Left ventricle myocardium superior (tissue), 1 donor: ENCODE measurements around the gene NUBPL. TPM values are rescaled to one million over a fixed set of nuclear protein-coding genes. Genes with fewer than 3 reads are reported as not detected.
"Not testable (repeated sequence)": the region's sequence is repeated elsewhere in the genome, so short reads cannot be mapped to it uniquely, and the experiment has no call there.

ENCODE experiments used
- ATAC-seq: fragments of 200-7000 bp; cut with Tn5 transposase; one replicate; pipeline ENCODE4 v1.9.1; 2020; ENCODE audit warnings: mild to moderate bottlenecking, moderate library complexity
- DNase-seq: peaks from one replicate; pipeline ENCODE4 v3.0.0-alpha.2; 2020
- intact Hi-C: fragments of 100-400 bp; cut with micrococcal nuclease; formaldehyde crosslinking; loops from one replicate; pipeline ENCODE4 v1.11.0; 2022
- total RNA-seq: library from RNA; stranded (reverse); fragmentation: NEBNext Ultra II Directional; extraction: Animal tissue kit (Norgen Biotek cat#: 25700); gene quantifications from one replicate; pipeline ENCODE4 v1.2.1, GENCODE V29; 2021
- donor health status: DM: no; HTN: yes; CAD: no; lungs with severe emphysema.

Gene NUBPL
- total RNA-seq, 1 donor from 2014 or later, result 32.6 TPM

GRCh38 chr14:31659278-31659677, 98.1 kb downstream of the NUBPL start:
- ATAC-seq (no peak), DNase-seq (no peak)
- intact Hi-C loops, result no loop called here

GRCh38 chr14:31660191-31660590, 99.0 kb downstream of the NUBPL start:
- intact Hi-C loops, result no loop called here
- ATAC-seq (no peak), DNase-seq (no peak)

GRCh38 chr14:31660728-31661127, 99.5 kb downstream of the NUBPL start:
- ATAC-seq (no peak), DNase-seq (no peak)
- intact Hi-C loops, result no loop called here

DNA sequence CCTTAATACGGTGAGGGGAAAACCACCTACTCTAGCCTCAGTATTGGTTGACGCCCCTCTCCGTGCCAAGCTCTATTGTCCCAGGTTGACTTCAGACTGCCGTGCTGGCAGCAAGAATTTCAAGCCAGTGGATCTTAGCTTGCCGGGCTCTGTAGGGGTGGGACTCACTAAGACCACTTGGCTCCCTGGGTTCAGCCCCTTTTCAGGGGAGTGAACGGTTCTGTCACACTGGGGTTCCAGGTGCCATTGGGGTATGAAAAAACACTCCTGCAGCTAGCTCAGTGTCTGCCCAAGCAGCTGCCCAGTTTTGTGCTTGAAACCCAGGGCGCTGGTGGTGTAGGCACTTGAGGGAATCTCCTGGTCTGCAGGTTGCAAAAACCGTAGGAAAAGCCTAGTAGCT, 107.1 kb downstream of the NUBPL start:
- intact Hi-C loops, result no loop called here
- no peak for ATAC-seq
- no peak for DNase-seq

DNA sequence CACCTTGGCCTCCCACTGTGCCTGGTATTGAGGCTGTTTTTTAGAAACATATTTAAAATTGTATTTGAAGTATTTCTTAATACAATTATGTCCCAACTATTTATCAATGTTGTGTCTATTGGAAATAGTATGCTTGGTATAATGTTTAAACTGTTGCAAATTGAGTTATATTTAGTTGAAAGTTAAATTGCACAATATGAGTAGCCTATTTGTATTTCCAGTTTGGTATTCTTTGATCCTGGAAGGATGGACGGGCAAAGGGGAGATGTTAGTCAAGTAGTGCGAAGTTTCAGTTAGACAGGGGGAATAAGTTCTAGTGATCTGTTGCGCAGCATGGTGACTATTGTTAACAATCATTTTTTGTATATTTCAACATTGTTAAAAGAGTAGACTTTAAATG, 111.5 kb downstream of the NUBPL start:
- intact Hi-C loops, result no loop called here
- DNase-seq (no peak), ATAC-seq (no peak)

GRCh38 chr14:31677052-31677451, 115.8 kb downstream of the NUBPL start:
- intact Hi-C loops, result no loop called here
- DNase-seq, result no peak
- no peak for ATAC-seq

GRCh38 chr14:31677630-31678029, 116.4 kb downstream of the NUBPL start:
- ATAC-seq, result no peak
- intact Hi-C loops, result no loop called here
- no peak for DNase-seq

DNA sequence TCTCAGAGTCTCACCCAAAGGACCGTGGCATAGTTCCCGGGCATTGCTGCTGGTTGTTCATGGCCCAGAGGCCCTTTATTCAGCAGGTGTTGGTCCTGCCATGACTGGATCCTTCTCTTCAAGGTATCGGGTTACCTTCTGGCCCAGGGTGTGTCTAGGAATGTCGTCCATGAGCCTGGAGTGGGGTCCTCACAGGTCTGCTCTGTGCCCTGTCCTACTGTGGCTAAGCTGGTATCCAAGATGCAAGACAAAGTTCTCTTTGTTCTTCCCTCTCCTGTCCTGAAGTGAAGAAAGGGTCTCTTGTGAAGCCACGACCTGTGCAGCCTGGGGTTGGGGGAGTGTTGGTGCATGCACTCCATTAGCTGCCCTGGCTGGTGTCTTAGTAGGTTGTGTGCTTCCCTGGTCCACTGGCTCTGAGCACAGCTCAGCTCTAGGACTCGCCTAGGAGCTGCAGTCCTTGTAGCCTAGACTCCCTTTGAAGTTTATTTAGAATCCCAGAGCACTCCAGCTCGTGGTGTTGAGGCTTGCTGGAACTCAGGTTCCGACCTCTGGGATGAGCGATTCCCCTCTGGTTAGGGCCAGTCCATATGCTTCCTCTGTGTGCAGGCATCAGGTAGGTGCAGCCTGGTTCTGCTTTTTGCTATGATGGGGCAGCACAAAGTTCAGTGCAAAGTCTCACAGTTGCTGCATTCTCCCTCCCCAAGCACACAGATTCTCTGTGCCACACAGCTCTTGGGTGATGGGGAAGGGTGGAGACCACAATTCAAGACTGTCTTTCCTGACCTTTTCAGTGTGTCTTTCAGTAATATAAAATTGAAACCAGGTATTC, 117.4 kb downstream of the NUBPL start:
- intact Hi-C loops, result no loop called here
- DNase-seq (no peak), ATAC-seq (no peak)

DNA sequence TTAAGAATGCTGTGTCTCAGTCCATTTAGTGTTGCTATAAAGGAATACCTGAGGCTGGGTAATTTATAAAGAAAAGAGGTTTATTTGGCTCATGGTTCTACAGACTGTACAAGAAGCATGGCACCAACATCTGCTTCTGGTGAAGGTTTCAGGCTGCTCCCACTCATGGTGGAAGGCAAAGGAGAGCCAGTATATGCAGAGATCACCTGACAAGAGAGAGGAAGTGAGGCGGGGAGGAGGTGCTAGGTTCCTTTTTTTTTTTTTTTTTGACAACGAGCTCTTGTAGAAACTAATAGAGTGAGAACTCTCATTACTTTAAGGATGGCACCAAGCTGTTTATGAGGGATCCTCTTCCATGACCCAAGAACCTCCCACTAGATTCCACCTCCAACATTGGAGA, 121.6 kb downstream of the NUBPL start:
- DNase-seq (no peak), ATAC-seq (no peak)
- intact Hi-C loops, result no loop called here

- ATAC-seq, result no peak
- intact Hi-C loops, result no loop called here
These were observed 126.5 kb downstream of the NUBPL start for GRCh38 chr14:31687726-31688125.

DNA sequence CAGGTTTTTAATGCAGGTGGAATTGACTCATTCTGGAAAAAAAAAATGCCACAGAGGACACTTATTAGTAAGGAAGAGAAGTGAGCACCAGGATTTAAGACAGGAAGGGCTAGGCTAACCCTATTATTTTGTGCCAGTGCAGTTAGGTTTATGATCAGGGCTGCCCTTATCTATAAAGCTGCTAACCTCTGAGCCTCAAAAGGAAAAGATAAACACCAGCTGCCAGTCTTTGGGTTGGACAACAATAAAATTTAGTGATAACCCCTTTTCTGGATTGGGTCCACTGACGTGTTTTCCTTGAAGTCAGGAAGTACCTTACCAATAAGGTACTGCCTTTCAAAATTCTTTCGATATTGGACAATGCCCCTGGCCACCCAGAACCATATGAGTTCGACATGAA, 128.9 kb downstream of the NUBPL start:
- ATAC-seq, result no peak
- intact Hi-C loops, result no loop called here

More at GRCh38 chr14:31687726-31688125, 126.5 kb downstream of the NUBPL start:
- DNase-seq, result no peak

DNA sequence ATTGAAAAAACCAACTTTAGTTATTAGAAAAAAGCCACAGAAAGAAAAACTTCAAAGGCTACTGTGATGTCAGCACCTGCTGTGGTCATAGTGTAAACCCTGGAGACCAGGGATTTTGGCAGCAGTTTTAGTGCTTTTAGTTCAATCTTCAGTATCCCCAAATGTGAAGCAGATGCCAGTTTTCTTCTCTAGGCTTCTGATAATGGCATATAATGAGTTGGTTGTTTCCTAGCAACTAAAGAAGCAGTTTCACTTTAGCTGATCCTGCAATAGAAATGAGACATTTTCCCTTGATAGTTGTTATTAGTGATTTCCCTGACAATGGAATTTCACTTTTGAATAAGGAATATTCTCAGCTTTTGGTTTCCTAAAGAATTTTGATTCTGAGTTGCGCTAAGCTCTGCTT, 131.2 kb downstream of the NUBPL start:
- DNase-seq (no peak), ATAC-seq (peak; percentile 28)
- intact Hi-C loops, result no loop called here

More for the DNA sequence above, 128.9 kb downstream of the NUBPL start:
- DNase-seq, result no peak

DNA sequence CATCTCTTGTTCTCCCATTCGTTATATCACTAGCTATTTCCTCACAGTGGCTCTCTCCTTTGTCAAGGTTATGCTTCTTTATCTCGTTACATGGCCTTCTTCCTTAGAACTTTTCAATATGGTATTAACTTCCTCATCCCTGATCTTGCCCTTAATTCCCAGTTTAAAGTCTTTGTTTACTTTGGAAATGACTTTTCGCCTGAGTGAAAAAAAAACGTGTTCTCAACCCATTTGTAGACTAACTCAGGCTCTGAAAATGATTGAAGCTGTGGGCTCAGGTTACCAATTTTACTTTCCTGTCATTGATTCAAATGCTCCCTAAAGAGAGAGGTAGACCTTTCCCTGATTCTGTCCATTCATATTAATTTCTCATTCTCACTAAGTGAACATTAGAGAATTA, 135.2 kb downstream of the NUBPL start:
- intact Hi-C loops, result no loop called here
- DNase-seq (no peak), ATAC-seq (no peak)

- no peak for DNase-seq
- no peak for ATAC-seq
- intact Hi-C loops, result no loop called here
These were observed 138.6 kb downstream of the NUBPL start for GRCh38 chr14:31699809-31700208.

- intact Hi-C loops, result no loop called here
- ATAC-seq (no peak), DNase-seq (no peak)
These were observed 139.3 kb downstream of the NUBPL start for GRCh38 chr14:31700282-31701074.

DNA sequence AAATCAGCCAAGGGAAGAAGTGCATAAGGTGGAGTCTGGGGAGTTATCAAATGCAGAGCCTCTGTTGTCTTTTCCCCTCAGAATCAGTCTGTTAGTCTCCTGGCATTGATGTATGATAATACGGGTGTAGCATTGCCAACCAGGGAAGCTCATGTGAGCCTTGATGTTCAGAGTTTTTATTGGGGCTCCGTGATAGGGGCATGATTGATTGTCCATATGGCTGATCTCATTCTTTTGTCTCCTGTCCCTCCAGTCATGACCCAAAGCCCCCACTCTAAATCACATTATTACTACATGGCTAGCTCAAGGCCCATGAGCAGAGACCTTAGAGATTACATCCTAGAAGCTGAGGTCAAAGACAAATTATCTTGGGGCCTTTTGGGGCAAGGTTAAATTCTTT, 140.9 kb downstream of the NUBPL start:
- ATAC-seq (no peak), DNase-seq (no peak)
- intact Hi-C loops, result no loop called here

DNA sequence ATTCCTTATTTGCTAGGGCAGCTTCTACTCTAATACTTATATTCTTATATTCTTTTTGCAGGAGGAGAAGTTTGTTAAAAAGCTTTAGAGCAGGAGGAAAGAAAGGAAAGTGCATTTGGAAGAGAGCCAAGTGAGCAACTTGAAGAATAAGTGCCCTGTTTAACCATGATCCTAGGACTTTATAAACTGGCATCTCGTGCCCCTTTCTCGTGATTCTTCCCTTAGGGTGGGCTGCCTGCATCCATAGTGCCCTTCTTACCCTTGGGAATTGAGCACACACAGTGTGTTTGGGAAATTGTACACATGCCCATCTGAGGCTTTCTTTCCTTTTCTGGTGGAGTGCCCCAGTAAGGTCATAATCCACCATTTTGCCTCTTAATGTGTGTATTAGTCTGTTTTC, 141.9 kb downstream of the NUBPL start:
- no peak for DNase-seq
- intact Hi-C loops, result no loop called here
- no peak for ATAC-seq

DNA sequence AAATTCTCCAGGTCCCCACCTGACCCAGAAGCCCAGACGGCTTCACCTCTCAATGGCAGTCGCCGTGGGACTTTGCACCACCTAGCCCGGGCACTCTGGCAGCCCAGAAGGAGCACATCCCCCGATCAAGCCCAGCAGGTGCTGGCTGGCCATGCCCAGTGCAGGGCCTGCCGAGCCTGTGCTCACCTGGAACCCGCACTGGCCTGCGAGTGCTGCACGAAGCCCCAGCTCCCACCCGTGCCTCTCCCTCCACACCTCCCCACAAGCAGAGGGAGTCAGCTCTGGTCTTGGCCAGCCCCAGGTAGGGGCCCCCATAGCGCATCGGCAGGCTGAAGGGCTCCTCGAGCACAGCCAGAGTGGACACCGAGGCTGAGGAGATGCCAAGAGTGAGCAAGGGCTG, 144.5 kb downstream of the NUBPL start:
- ATAC-seq (no peak), DNase-seq (no peak)
- intact Hi-C loops, result no loop called here

DNA sequence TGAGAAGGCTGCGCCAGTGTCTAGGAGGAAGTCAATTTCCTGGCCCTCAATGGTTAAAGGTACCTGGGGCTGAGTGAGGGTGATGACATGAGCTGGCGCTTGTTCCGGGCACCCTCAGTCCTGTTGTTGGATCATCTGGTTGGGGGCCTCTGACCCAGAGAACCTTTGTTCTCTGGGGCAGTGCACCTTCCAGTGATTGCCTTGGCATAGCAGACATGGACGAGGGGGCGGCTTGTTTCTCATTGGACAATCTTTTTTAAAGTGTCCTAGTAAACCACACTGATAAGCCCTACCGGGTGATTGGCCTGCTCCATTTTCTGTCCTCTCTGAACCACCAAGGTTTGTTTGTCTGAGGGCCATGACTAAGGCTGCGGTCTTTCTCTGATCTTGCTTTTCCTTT, 147.5 kb downstream of the NUBPL start:
- intact Hi-C loops, DNase-seq, ATAC-seq: not testable (repeated sequence)

DNA sequence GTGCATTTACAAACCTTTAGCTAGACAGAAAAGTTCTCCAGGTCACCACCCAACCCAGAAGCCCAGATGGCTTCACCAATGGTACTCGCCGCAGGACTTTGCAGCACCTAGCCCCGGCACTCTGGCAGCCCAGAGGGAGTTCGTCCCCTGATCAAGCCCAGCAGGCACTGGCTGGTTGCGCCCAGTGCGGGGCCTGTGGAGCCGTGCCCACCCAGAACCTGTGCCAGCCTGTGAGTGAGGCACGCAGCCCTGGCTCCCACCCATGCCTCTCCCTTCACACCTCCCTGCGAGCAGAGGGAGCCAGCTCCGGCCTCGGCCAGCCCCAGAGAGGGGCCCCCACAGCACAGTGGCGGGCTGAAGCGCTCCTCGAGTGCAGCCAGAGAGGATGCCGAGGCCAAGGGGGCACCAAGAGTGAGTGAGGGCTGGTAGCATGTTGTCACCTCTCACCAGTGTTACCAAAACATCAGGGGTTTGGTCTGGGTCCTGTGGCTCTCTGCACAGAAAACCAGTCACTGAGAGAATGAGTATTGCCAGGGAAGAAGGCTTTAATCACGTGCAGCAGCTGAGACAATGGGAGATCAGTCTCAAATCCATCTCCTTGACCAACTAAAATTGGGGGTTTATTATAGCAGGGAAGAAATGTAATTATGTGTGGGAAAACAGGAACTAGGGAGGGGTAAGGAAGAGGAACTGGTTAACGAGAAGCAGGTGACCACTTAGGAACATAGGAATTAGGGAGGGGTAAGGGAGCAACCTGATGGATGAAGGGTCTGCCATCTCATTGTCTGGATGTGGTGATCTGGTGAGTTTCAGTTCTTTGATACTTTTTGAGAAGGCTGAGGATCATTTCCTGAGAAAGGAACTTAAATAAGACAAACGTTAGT, 151.3 kb downstream of the NUBPL start:
- DNase-seq, result no peak
- intact Hi-C loops, result no loop called here
- no peak for ATAC-seq
